SIG-M5 treated with dmso at 0.1 percent for 504 hours (cell line): Measurements from ENCODE around the gene BORCS5.
"Not testable (repeated sequence)": the region's sequence is repeated elsewhere in the genome, so short reads cannot be mapped to it uniquely, and the experiment has no call there.

Experiments
- DNase-seq: peaks from one replicate; lab custom pipeline; 2025; ENCODE audit not compliant: unreplicated experiment; lab: John Stamatoyannopoulos, UW

BORCS5 gene

GRCh38 chr12:12452326-12452902, 95.5 kb downstream of the BORCS5 start:
- no peak for DNase-seq

- DNase-seq: no peak
These were observed 96.8 kb downstream of the BORCS5 start for GRCh38 chr12:12453635-12454034.

GRCh38 chr12:12454315-12454714, 97.4 kb downstream of the BORCS5 start:
- no peak for DNase-seq

- peak; percentile 57 for DNase-seq
These were observed 99.8 kb downstream of the BORCS5 start for GRCh38 chr12:12456637-12457036.

GRCh38 chr12:12460935-12461922, 104.4 kb downstream of the BORCS5 start:
- no peak for DNase-seq

GRCh38 chr12:12461923-12462315, 105.0 kb downstream of the BORCS5 start:
- DNase-seq: no peak

GRCh38 chr12:12465522-12465921, 108.6 kb downstream of the BORCS5 start:
- no peak for DNase-seq

- no peak for DNase-seq
These were observed 109.3 kb downstream of the BORCS5 start for GRCh38 chr12:12466157-12466556.

- DNase-seq: no peak
These were observed 110.4 kb downstream of the BORCS5 start for GRCh38 chr12:12467264-12467663.

GRCh38 chr12:12467688-12468261, 110.9 kb downstream of the BORCS5 start:
- DNase-seq: peak; percentile 90

GRCh38 chr12:12468575-12468974, 111.7 kb downstream of the BORCS5 start:
- no peak for DNase-seq

GRCh38 chr12:12469386-12469785, 112.5 kb downstream of the BORCS5 start:
- DNase-seq: no peak

- DNase-seq: no peak
These were observed 114.0 kb downstream of the BORCS5 start for GRCh38 chr12:12470751-12471306.

- DNase-seq: not testable (repeated sequence)
These were observed 115.4 kb downstream of the BORCS5 start for GRCh38 chr12:12471982-12472961.

- DNase-seq: no peak
These were observed 116.3 kb downstream of the BORCS5 start for GRCh38 chr12:12473223-12473622.

- no peak for DNase-seq
These were observed 117.6 kb downstream of the BORCS5 start for GRCh38 chr12:12474471-12474928.

- DNase-seq: peak; percentile 20
These were observed 118.3 kb downstream of the BORCS5 start for GRCh38 chr12:12474931-12475795.

GRCh38 chr12:12476857-12477531, 120.1 kb downstream of the BORCS5 start:
- DNase-seq: no peak

GRCh38 chr12:12477532-12477890, 120.6 kb downstream of the BORCS5 start:
- no peak for DNase-seq
